GM19468 (cell line): ENCODE measurements around the gene TSHZ2.
"Not testable (repeated sequence)": the region's sequence is repeated elsewhere in the genome, so short reads cannot be mapped to it uniquely, and the experiment has no call there.

Source experiments
- ATAC-seq: cut with Tn5 transposase; IDR thresholded peaks from one replicate; pipeline ENCODE4 v1.9.1; 2021; ENCODE audit warnings: mild to moderate bottlenecking, moderate library complexity, moderate number of reproducible peaks; ENCODE audit not compliant: unreplicated experiment; ENCODE audit errors: extremely low read depth

TSHZ2 gene

GRCh38 chr20:53359425-53359824, 387.3 kb downstream of the TSHZ2 start:
- no peak for ATAC-seq

- ATAC-seq = no peak
Observed at GRCh38 chr20:53360852-53361251, 388.7 kb downstream of the TSHZ2 start.

GRCh38 chr20:53362736-53363135, 390.6 kb downstream of the TSHZ2 start:
- no peak for ATAC-seq

GRCh38 chr20:53364646-53365045, 392.5 kb downstream of the TSHZ2 start:
- no peak for ATAC-seq

- no peak for ATAC-seq
Observed at GRCh38 chr20:53365076-53365475, 392.9 kb downstream of the TSHZ2 start.

GRCh38 chr20:53365539-53366075, 393.4 kb downstream of the TSHZ2 start:
- no peak for ATAC-seq

- ATAC-seq = not testable (repeated sequence)
Observed at GRCh38 chr20:53366928-53367327, 394.8 kb downstream of the TSHZ2 start.

- ATAC-seq = no peak
Observed at GRCh38 chr20:53369871-53370270, 397.7 kb downstream of the TSHZ2 start.

GRCh38 chr20:53370345-53370961, 398.3 kb downstream of the TSHZ2 start:
- no peak for ATAC-seq

- no peak for ATAC-seq
Observed at GRCh38 chr20:53371216-53371615, 399.1 kb downstream of the TSHZ2 start.

- no peak for ATAC-seq
Observed at GRCh38 chr20:53376021-53376420, 403.9 kb downstream of the TSHZ2 start.

- no peak for ATAC-seq
Observed at GRCh38 chr20:53379014-53379832, 407.1 kb downstream of the TSHZ2 start.

- ATAC-seq = no peak
Observed at GRCh38 chr20:53379833-53380120, 407.6 kb downstream of the TSHZ2 start.

GRCh38 chr20:53381568-53382262, 409.6 kb downstream of the TSHZ2 start:
- no peak for ATAC-seq

- no peak for ATAC-seq
Observed at GRCh38 chr20:53382263-53382844, 410.2 kb downstream of the TSHZ2 start.

GRCh38 chr20:53383916-53384315, 411.8 kb downstream of the TSHZ2 start:
- no peak for ATAC-seq

GRCh38 chr20:53384392-53384791, 412.2 kb downstream of the TSHZ2 start:
- ATAC-seq = no peak

- ATAC-seq = no peak
Observed at GRCh38 chr20:53385941-53386767, 414.0 kb downstream of the TSHZ2 start.

- no peak for ATAC-seq
Observed at GRCh38 chr20:53387983-53388675, 416.0 kb downstream of the TSHZ2 start.
